Dedifferentiated amniotic fluid mesenchymal stem cell (primary cell): ENCODE data around the gene TSR3.

Experiments
- DNase-seq: peaks from one replicate; pipeline ENCODE4 v3.0.0-alpha.2; 2016; ENCODE audit errors: extremely low spot score

Gene TSR3

GRCh38 chr16:1377406-1378010 lies 25.8 kb upstream of the TSR3 start:
- no peak for DNase-seq

DNA sequence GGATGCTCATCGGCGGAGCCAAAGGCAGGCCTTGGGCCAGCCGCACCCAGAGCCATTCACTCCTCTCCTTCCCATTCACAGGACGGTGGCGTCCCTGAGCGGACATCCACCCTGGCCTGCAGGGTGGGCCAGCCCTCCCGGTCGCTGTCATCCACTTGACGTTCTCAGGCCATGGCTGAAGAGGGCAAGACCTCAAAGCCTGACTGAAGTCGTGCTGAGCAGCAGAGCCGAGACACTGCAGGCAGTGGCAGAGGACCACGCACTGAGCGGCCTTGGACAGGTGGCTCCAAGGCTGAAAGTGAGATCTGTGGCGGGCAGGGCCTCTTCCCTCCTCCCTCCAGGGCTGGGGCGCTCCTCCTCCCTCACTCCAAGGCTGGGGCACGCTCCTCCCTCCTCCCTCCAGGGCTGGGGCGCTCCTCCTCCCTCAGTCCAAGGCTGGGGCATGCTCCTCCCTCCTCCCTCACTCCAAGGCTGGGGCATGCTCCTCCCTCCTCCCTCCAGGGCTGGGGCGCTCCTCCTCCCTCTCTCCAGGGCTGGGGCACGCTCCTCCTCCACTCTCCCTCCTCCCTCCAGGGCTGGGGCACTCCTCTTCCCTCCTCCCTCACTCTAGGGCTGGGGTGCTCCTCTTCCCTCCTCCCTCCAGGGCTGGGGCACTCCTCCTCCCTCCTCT lies 24.2 kb upstream of the TSR3 start:
- DNase-seq: no peak

DNA sequence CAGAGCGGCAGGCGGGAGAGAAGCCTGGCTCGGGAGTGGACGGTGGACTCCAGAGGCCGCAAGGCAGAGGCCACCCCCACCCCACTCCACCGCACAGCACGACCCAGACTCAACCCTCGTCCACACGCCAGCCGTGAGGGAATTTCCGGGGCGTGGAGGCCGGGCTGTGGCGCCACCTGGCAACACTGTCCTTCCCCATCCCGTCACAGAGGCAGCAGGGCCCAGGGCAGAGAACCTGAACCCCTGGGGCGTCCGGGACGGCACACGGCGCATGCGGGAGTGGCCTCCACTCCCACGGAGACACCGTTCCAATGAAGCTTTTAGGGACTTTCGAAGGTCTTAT lies 23.6 kb upstream of the TSR3 start:
- DNase-seq: no peak

DNA sequence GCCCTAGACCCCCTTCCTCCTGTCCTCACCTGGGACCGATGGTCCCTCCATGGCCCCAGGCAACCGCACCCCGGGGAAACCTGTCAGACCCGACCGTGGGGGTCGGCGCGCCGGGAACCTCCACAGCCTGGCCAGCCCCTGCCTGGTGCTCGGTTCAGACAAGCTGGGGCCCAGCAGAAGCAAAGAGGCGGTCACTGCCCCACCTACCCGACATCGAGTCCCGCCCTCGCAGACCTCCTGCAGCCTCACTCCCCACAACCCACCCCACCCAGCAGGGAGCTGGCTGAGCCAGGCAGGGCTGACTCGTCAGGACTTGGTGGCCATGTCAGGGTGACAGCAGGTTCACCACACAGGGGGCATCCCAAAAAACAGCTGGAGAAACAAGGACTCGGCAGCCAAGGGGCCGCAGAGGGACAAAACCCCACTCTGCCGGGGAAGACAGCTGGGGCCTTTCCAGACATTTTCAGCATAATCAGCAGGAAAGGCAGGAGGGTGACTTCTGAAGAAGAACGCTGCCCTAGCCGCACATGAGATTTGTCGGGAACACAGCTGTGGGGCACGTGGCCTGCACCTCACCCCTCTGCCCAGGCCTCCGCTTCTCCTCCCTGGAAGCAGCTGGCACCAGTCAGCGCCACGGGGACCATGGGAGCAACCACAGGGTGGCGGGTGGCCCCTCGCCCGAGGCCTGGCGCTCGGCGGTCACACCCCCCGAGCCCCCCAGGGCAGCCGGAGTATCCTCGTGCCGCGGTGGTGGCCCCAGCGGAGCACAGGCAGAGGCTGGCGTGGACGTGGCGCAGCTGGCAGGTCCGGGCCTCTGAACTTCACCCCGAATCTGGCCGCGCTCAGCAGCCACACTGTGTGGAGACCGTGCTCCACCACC lies 23.0 kb upstream of the TSR3 start:
- no peak for DNase-seq

DNA sequence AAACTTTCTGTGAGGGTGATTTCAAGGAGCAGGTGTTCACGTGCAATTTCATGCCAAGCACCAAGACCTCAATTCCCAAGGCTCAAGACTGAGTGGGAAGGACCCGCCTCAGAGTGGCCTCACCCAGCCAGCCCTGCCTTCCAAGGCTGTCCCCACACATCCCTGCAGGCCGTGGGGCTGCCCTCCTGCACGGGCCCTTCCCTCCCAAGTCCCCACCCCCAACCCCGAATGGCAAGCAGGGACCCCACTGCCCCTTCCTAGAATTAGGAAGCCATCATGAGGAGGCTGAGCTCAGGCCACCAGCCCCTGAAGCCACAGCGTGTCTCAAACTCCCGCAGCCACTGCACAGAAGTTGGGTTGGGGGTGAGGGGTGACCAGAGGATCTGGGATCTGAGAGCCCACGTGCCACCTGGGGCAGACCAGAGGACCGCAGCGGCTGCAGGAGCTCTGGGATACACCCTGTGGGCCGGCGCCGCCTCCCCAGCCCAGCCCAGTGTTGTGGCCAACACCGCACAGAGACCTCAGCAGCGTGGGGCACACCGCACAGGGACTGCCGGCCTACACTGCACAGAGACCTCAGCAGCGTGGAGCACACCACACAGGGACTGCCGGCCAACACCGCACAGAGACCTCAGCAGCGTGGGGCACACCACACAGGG lies 20.7 kb upstream of the TSR3 start:
- DNase-seq: no peak

GRCh38 chr16:1371054-1371978 lies 19.6 kb upstream of the TSR3 start:
- no peak for DNase-seq

GRCh38 chr16:1367486-1368174 lies 16.0 kb upstream of the TSR3 start:
- DNase-seq: no peak

DNA sequence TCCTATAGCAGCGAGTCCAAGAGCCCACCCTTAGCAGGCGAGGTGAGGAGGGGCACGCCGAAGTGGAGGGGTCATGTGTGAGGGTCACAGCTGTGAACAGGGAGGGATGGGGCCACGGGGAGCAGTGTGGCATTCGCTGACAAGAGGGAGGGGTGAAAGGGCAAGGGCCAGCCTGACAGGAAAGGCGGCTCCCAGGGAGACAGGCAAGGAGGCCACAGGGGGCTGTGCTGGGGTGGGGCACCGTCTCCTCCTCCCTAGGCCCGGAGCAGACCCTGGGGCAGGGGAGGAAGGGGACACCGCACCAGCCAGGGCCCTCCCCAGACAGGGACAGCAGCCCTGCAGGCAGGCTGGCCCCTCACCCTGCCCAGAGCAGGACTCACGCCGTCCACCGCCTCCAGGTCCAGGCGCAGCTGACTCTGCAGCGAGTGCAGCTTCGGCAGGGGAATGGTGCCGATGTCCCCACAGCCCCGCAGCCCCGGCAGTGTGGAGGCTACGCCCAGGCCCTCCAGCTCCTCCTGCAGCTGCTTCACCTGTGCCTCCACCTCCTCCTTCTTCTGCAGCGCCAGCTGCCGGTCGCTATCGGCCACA lies 15.1 kb upstream of the TSR3 start:
- DNase-seq: no peak

DNA sequence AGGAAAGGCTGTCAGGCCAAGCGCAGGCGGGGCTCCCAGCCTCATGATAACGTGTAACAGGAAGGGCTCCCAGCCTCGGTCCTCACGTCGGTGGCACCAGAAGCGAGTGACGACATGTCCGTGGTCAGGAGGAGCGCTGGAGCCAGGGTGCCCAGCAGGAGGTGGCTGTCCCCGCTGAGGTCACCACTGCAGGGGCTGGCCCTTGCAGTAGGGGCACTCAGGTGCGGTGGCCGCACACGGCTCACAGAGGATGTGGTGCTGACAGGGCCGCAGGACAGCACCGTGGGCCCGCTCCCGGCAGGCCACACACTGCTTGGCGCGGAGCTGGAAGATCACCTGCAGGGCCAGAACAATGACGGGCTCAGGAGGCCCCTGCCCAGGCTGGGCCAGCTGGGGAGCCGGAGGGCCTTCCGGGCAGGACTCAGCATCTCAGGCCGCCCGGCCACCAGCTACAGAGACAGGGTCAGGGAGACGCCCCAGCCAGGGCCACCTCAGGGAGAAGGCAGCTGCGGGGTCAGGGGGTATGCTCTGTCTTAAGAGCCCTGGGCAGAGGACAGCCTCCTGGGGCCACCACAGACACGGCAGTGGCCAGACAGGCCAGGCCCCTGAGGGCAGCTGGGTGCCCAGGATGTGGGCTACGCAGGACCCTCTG lies 14.5 kb upstream of the TSR3 start:
- no peak for DNase-seq

GRCh38 chr16:1364510-1364909 lies 12.8 kb upstream of the TSR3 start:
- no peak for DNase-seq

DNA sequence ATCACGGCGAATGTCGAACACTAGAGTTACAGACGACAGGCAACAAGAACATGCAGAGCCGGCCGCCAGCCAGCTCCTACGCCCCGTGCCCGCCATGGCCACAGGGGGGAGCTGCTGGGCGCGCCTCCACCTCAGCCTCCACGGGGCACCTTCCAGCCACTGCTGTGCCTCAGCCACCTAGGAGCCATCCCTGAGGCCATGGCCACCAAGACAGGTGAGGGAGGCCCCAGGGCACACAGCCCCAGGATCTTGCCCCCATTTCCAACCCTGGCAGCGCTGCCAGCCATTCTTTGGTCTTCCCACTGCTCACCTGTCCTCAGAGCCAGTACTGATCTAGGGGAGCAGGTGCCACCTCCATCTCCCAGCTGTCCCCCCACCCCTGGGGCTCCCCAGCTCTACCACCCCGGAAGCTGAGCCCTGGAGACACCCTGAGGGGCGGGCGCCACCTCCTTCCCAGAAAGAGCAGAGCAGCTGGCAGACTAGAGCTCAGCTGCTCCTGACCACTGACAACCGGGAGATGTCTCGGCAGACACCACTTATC lies 11.9 kb upstream of the TSR3 start:
- no peak for DNase-seq

DNA sequence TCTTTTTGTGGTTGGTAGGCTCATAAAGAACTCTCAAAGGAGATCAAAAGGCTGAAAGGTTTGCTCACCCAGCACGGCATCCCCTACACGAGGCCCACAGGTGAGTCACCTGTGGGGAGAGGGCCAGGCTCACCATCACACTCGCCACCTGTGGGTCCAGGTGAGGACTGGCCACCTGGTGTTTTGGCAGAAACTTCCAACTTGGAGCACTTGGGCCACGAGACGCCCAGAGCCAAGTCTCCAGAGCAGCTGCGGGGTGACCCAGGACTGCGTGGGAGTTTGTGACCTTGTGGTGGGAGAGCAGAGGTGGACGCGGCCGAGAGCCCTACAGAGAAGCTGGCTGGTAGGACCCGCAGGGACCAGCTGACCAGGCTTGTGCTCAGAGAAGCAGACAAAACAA lies 11.1 kb upstream of the TSR3 start:
- DNase-seq: no peak

GRCh38 chr16:1361685-1362360 lies 10.1 kb upstream of the TSR3 start:
- DNase-seq: no peak

GRCh38 chr16:1357906-1358566 lies 6.4 kb upstream of the TSR3 start:
- no peak for DNase-seq

DNA sequence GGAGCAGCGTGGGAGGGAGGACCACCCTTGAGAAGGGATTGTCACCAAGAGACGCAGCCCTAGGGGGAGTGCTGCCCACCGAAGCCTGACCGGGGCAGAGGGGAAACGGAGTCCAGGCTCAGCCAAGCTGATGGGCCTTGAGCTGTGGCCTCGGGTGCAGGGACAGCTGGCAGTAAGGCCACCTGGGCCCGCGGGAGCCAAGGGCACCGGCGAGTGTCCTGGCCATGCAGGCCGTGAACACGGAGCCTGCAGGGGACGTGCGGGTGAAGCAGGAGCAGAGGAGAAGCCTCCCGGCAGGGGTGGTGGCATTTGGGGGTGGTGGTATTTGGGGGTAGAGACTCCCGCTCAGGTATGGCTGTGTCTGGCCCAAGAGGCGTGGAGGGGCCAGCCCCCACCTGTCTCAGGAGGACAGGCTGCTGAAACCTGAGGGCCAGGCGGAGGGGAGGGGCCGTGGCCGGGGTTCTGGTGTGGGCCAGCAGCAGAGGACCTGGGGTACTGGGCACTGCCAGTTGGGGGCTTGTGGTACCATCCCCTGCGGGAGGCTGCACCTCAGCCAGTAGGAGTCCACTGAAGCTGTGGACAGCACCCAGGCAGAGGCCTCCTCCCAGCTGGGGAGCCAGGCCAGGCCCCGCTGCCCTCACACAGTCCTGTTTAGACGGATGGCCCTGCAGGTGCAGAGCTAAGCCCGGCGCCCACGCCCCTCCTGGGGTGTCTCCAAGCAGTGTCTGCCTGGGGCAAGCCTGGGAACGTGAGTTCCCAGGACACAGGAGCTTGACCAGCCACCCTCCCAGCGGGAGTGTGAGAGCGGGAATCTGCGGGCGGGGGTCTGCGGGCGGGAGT lies 4.6 kb upstream of the TSR3 start:
- no peak for DNase-seq

GRCh38 chr16:1355591-1355990 lies 3.9 kb upstream of the TSR3 start:
- DNase-seq: no peak

DNA sequence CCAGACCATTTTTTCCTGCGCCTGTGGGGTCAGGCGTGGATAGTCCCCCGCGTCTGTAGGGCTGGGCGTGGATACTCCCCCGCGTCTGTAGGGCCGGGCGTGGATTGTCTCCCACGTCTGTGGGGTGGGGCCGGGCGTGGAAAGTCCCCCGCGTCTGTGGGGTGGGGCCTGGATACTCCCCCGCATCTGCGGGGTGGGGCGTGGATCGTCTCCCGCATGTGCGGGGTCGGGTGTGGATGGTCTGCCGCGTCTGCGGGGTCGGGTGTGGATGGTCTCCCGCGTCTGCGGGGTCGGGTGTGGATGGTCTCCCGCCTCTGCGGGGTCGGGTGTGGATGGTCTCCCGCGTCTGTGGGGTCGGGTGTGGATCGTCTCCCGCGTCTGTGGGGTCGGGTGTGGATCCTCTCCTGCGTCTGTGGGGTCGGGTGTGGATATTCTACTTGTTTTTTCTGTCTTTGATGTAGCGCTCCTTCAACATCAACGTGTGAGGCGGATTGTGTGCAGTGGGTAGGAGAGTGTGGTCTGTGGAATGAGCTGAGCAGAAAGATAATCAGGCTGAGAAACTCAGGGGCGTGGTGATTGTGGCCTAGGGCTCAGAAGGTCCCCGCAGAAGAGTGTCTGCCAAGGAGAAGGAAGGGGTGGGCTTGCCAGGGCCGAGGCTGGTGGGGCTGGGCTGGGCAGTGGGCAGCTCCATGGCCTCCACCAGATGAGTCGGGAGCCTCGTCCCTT lies 3.3 kb upstream of the TSR3 start:
- no peak for DNase-seq
